K562 (cell line): Measurements from ENCODE around the gene MRPL11. TPM values are rescaled to one million over a fixed set of nuclear protein-coding genes. Genes with fewer than 3 reads are reported as not detected.
A peak's percentile ranks its signal among the peaks of the same experiment; 100 is the strongest.

Experiments
- AFF1 ChIP-seq, 2 experiments: fragments of 450-650 bp; IDR thresholded peaks; 2 replicates each; pipeline ENCODE4 v1.6.1; 2018; ENCODE audit warnings: mild to moderate bottlenecking in 2 of 2, low read depth in 1 of 2; ENCODE audit not compliant: partially characterized antibody in 2 of 2
- C11orf30 ChIP-seq: fragments of 450-650 bp; IDR thresholded peaks from 2 replicates; pipeline ENCODE4 v1.6.1; 2016; ENCODE audit warnings: low read depth, mild to moderate bottlenecking
- CHD2 ChIP-seq: IDR thresholded peaks from 2 replicates; pipeline ENCODE4 v1.6.1; 2011; ENCODE audit warnings: low read depth, low read length
- CREBBP ChIP-seq: IDR thresholded peaks from one replicate; pipeline ENCODE4 v1.6.1; 2012; ENCODE audit warnings: low read depth, mild to moderate bottlenecking, control low read depth, inconsistent platforms, low read length
- EWSR1 ChIP-seq: fragments of 450-650 bp; IDR thresholded peaks from 2 replicates; pipeline ENCODE4 v1.6.1; 2018; ENCODE audit warnings: borderline replicate concordance, mild to moderate bottlenecking, low read depth, moderate library complexity; ENCODE audit not compliant: partially characterized antibody
- IRF2 ChIP-seq: sonication (generic); formaldehyde crosslinking; IDR thresholded peaks from 2 replicates; pipeline ENCODE4 v1.8.1; 2022; ENCODE audit warnings: mild to moderate bottlenecking, missing genetic modification reagents
- KDM4B ChIP-seq, 2 experiments: fragments of 450-650 bp in 1 of 2; sonication (generic) in 1 of 2; IDR thresholded peaks; 2 replicates each; pipeline ENCODE4 v1.6.1; 2016 to 2017; ENCODE audit warnings: borderline replicate concordance in 2 of 2, antibody characterized with exemption in 1 of 2, low read depth in 1 of 2, mild to moderate bottlenecking in 1 of 2
- MYC ChIP-seq, 2 experiments: fragments of 250-450 bp in 1 of 2; sonication (Bioruptor Pico) in 1 of 2; IDR thresholded peaks; 2 replicates each; pipeline versions ENCODE4 v1.5.1 to v1.6.1; 2012 to 2021; ENCODE audit warnings: low read depth in 2 of 2, borderline replicate concordance in 1 of 2, improper control_type of control experiment in 1 of 2, low read length in 1 of 2, mild to moderate bottlenecking in 1 of 2, moderate library complexity in 1 of 2
- NONO ChIP-seq, 2 experiments: fragments of 200-400 bp in 1 of 2; fragments of 450-650 bp in 1 of 2; formaldehyde crosslinking in 1 of 2; IDR thresholded peaks; 2 replicates each; pipeline ENCODE4 v1.6.1; 2017; ENCODE audit warnings: low read depth in 2 of 2, mild to moderate bottlenecking in 2 of 2, moderate library complexity in 2 of 2, low read length in 1 of 2
- RBM25 ChIP-seq: fragments of 200-400 bp; formaldehyde crosslinking; IDR thresholded peaks from 2 replicates; pipeline ENCODE4 v1.6.1; 2018; ENCODE audit warnings: low read length, low read depth, moderate library complexity; ENCODE audit not compliant: severe bottlenecking
- SNIP1 ChIP-seq: fragments of 450-650 bp; IDR thresholded peaks from 2 replicates; pipeline ENCODE4 v1.7.1; 2017; ENCODE audit warnings: low read depth, mild to moderate bottlenecking
- TARDBP ChIP-seq: fragments of 450-650 bp; IDR thresholded peaks from 2 replicates; pipeline ENCODE4 v1.6.1; 2016
- TRIM25 ChIP-seq: fragments of 450-650 bp; IDR thresholded peaks from 2 replicates; pipeline ENCODE4 v1.7.0; 2016; ENCODE audit warnings: borderline replicate concordance
- USF2 ChIP-seq: sonication (generic); formaldehyde crosslinking; IDR thresholded peaks from 2 replicates; pipeline ENCODE4 v1.5.0; 2020; ENCODE audit warnings: missing genetic modification reagents
- ZBTB1 ChIP-seq: sonication (generic); formaldehyde crosslinking; IDR thresholded peaks from 2 replicates; pipeline ENCODE4 v1.8.1; 2023; ENCODE audit warnings: missing genetic modification reagents, low read depth, mild to moderate bottlenecking, borderline replicate concordance
- ZNF507 ChIP-seq: conservative IDR thresholded peaks from 2 replicates; pipeline ENCODE4 v1.6.1; 2017; ENCODE audit warnings: missing genetic modification characterization, missing compliant biosample characterization
- ZNF589 ChIP-seq: fragments of 200-800 bp; sonication (Bioruptor generic); IDR thresholded peaks from 2 replicates; pipeline ENCODE4 v1.6.1; 2016; ENCODE audit warnings: low read depth, missing genetic modification characterization, missing compliant biosample characterization
- ZNF740 ChIP-seq, 3 experiments: fragments of 200-800 bp in 1 of 3; sonication (Bioruptor generic) in 1 of 3; sonication (generic) in 1 of 3; formaldehyde crosslinking in 1 of 3; IDR thresholded peaks; 2 replicates each; pipeline versions ENCODE4 v1.6.1 to v1.8.0; 2016 to 2022; ENCODE audit warnings: mild to moderate bottlenecking in 2 of 3, missing compliant biosample characterization in 2 of 3, missing genetic modification characterization in 2 of 3, missing genetic modification reagents in 1 of 3
- polyA plus RNA-seq, 8 experiments: library from polyadenylated mRNA; depleted of rRNA in 4 of 8; stranded (reverse) in 5 of 8; unstranded in 3 of 8; fragments of >200 nt; fragmentation: Nextera tagmentation in 2 of 8; fragmentation: Illumina TruSeq in 1 of 8; extraction: Ambion mirVana in 2 of 8; extraction: Trizol in 1 of 8; gene quantifications; 2 replicates each; pipeline versions ENCODE4 v1.2.1 to v1.2.3, GENCODE V29; 2011 to 2014; ENCODE audit warnings: inconsistent platforms in 1 of 8, missing spikeins in 1 of 8
- total RNA-seq, 7 experiments: library from RNA; depleted of rRNA in 6 of 7; stranded (reverse); fragments of >200 nt in 6 of 7; fragmentation: Illumina TruSeq in 2 of 7; extraction: Trizol in 2 of 7; gene quantifications; 2 replicates each; pipeline versions ENCODE4 v1.2.1 to v1.2.3, GENCODE V29; 2011 to 2021; ENCODE audit warnings: low replicate concordance in 1 of 7

The MRPL11 gene
- total and polyA plus RNA-seq, 9 of the 15 experiments (the other 6 are each of a cell fraction or from before 2014, with no cell fraction given) = 33.0 to 173 (median 91.9) TPM

- TF ChIP-seq AFF1 (IDR thresholded peaks at IDR 0.05; ENCODE audit: low read depth in 1 of 2, partially characterized antibody in 2 of 2) (peak in 1 of 2 experiments; percentile 55), KDM4B (IDR thresholded peaks at IDR 0.05; ENCODE audit: borderline replicate concordance in 2 of 2, low read depth in 1 of 2) (no peak; a peak in 1 of 4 replicates), ZNF507 (no peak), TARDBP (no peak), NONO (IDR thresholded peaks at IDR 0.05; ENCODE audit: low read depth in 2 of 2, low read length in 1 of 2) (peak in 1 of 2 experiments; percentile 82; a peak in 1 of 4 replicates), C11orf30 (peak; percentile 62; the same call in 1 of the 2 replicates), MYC (IDR thresholded peaks at IDR 0.05; ENCODE audit: low read depth, low read length) (peak; percentile 91), MYC (CRISPR knock-in tag; IDR thresholded peaks at IDR 0.05; ENCODE audit: borderline replicate concordance, low read depth) (no peak), TRIM25 (no peak), ZBTB1 (CRISPR knock-in tag) (no peak), USF2 (CRISPR knock-in tag) (no peak), SNIP1 (no peak), CHD2 (peak; percentile 63), ZNF740 (CRISPR knock-in tag; IDR thresholded peaks at IDR 0.05) (peak; percentile 86), ZNF740 (tag; IDR thresholded peaks at IDR 0.05) (peak in 1 of 2 experiments; percentile 88; a peak in 1 of 4 replicates), IRF2 (CRISPR knock-in tag) (no peak), RBM25 (peak; percentile 98), ZNF589 (no peak), CREBBP (no peak), EWSR1 (no peak)
Measured at GRCh38 chr11:66480117-66480938, 41.7 kb upstream of the MRPL11 start, which contains the start of gene DPP3 (continued).
